Stimulated activated CD4-positive, alpha-beta T cell treated with anti-CD3 and anti-CD28 coated beads, Interleukin-2, amount 100 ng/mL, for 24 hours (primary cell): Measurements from ENCODE around the gene ABHD12.
"Not testable (repeated sequence)": the region's sequence is repeated elsewhere in the genome, so short reads cannot be mapped to it uniquely, and the experiment has no call there.

Source experiments
- DNase-seq, 2 donors: peaks; one replicate each; pipeline ENCODE4 v3.0.0-alpha.2; 2020

Gene ABHD12

GRCh38 chr20:25275813-25276532 is 114.7 kb downstream of the ABHD12 start:
- no peak for DNase-seq

- no peak for DNase-seq
Observed at GRCh38 chr20:25274891-25275812, 115.5 kb downstream of the ABHD12 start.

GRCh38 chr20:25274481-25274880 is 116.2 kb downstream of the ABHD12 start:
- no peak for DNase-seq

- DNase-seq = no peak
Observed at GRCh38 chr20:25273541-25274358, 116.9 kb downstream of the ABHD12 start.

- no peak for DNase-seq
Observed at GRCh38 chr20:25273046-25273445, 117.6 kb downstream of the ABHD12 start.

GRCh38 chr20:25272223-25273000 is 118.2 kb downstream of the ABHD12 start:
- DNase-seq = no peak

GRCh38 chr20:25271486-25272222 is 119.0 kb downstream of the ABHD12 start:
- DNase-seq = no peak

GRCh38 chr20:25270829-25271251 is 119.8 kb downstream of the ABHD12 start:
- DNase-seq = no peak

GRCh38 chr20:25269833-25270170 is 120.8 kb downstream of the ABHD12 start:
- DNase-seq = no peak

- DNase-seq = no peak
Observed at GRCh38 chr20:25269057-25269832, 121.4 kb downstream of the ABHD12 start.

- not testable (repeated sequence) for DNase-seq
Observed at GRCh38 chr20:25260770-25261437, 129.7 kb downstream of the ABHD12 start.

- DNase-seq = no peak
Observed at GRCh38 chr20:25259788-25260254, 130.8 kb downstream of the ABHD12 start.

- DNase-seq = no peak
Observed at GRCh38 chr20:25259358-25259757, 131.3 kb downstream of the ABHD12 start.

- DNase-seq = no peak
Observed at GRCh38 chr20:25258828-25259227, 131.8 kb downstream of the ABHD12 start.

GRCh38 chr20:25258476-25258805 is 132.2 kb downstream of the ABHD12 start:
- DNase-seq = no peak

GRCh38 chr20:25257756-25258475 is 132.7 kb downstream of the ABHD12 start:
- no peak for DNase-seq

GRCh38 chr20:25257130-25257529 is 133.5 kb downstream of the ABHD12 start:
- no peak for DNase-seq

GRCh38 chr20:25256226-25256859 is 134.3 kb downstream of the ABHD12 start:
- no peak for DNase-seq
